GM13976 (cell line): Measurements from ENCODE around the gene IGSF21.

Experiments used
- DNase-seq: peaks from one replicate; pipeline ENCODE4 v3.0.0; 2012; ENCODE audit warnings: low spot score
- in situ Hi-C: fragments of 300-500 bp; cut with MboI; formaldehyde crosslinking; loops from one replicate; pipeline ENCODE4 v1.12.0; 2022; ENCODE audit warnings: low sequenced_read_pairs, mixed read lengths, inconsistent platforms; ENCODE audit not compliant: unreplicated experiment
- TF ChIP-seq, protein P1 (sequence below): IDR thresholded peaks from 2 replicates; pipeline ENCODE4 v1.5.1; 2012; ENCODE audit warnings: borderline replicate concordance, mild to moderate bottlenecking; ENCODE audit not compliant: insufficient read depth; ENCODE audit errors: extremely low read depth, missing control alignments, control extremely low read depth

Gene IGSF21

DNA sequence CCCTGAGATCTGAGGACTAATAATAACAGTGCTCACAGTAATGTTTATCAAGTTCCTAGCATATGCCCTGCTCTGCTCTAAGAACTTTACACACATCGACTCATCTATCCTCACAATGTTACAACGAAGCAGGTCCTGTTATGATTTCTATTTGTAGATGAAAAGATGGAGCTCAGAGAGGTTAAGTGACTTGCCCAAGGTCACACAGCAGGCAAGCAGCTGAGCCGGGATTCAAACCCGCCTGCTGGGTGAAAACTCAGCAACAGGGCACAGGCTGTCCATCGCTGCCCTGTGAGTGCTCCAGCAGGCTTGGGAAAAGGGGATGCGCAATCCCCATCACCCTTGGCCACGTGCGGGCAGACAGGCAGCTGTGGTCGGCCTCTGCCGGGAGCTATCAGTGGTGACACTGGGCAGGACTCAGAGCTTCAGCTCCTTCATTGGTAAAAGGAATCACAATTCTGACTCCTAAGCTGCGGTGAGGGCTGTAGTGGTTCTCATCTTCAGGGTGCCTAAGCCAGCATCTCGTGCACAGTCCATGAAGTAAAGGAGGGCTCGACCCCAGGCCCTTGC lies 199.8 kb downstream of the IGSF21 start:
- no peak for DNase-seq
- TF ChIP-seq, protein P1, sequence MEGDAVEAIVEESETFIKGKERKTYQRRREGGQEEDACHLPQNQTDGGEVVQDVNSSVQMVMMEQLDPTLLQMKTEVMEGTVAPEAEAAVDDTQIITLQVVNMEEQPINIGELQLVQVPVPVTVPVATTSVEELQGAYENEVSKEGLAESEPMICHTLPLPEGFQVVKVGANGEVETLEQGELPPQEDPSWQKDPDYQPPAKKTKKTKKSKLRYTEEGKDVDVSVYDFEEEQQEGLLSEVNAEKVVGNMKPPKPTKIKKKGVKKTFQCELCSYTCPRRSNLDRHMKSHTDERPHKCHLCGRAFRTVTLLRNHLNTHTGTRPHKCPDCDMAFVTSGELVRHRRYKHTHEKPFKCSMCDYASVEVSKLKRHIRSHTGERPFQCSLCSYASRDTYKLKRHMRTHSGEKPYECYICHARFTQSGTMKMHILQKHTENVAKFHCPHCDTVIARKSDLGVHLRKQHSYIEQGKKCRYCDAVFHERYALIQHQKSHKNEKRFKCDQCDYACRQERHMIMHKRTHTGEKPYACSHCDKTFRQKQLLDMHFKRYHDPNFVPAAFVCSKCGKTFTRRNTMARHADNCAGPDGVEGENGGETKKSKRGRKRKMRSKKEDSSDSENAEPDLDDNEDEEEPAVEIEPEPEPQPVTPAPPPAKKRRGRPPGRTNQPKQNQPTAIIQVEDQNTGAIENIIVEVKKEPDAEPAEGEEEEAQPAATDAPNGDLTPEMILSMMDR, result no peak
- in situ Hi-C loops, result no loop called here

DNA sequence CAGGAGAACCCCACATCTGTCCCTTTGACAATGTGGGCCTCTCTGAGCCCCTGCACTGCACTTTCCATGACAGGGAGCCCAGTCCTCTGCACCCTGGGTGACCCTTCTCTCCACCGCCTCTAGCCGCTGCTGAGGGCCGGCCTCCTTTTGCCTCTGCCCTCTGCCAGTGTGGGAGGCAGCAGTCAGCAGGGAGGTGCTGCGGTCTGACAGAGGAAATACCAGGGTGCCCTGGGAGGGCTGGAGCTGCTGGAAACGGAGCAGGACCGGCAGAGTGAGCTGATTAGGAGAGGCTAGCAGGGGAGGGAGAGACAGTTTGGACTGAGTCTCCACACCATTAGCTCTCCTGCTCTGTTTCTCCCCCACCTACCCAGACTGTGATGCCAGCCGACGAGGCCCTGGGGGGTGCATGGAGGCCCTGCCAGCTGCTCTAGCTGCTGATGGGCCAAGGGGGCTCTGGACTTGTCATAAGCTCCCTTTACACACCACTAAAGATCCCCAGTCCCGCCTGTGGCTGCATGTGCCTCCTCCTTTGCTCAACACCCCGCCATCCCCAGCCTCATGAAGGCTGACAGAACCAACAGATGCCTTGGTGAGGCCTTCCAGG lies 202.1 kb downstream of the IGSF21 start:
- in situ Hi-C loops, result no loop called here
- no peak for DNase-seq
- TF ChIP-seq, protein P1, result no peak

DNA sequence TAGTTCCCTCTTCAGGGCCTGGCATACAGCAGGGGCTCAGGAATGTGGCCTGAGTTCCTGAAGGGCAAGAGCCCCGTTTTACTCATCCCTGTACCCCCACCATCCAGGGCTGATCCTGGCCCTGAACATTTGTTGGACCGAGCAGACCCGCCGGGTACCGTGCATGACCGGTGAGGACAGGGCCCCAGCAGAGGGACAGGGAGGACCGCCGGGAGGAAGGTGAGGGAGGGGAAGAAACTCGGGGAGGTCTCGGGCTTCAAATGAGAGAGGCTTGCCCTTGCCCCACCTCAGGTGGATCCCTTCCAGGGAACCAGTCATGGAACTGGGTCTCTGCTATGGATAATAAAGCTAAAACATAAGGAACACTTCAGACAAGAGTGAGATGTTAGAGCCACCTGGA lies 205.4 kb downstream of the IGSF21 start:
- in situ Hi-C loops, result no loop called here

DNA sequence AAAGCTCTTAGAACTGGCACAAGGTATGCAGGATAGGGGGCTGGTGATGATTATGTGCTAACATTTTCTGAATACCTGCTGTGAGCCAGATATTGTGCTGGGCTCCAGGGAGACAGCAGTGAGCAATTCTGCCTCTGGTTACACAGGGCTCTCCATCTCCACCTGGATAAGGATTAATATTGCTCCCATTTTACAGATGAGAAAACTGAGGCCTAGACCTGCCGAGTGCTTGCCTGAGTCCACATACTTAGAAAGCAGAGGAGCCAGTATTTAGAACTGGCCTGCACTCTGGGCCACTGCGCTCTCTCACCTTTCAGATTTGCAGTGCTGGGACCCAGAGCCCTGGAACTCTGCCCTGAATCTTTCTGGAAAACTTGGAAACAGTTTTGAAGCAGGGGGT lies 205.9 kb downstream of the IGSF21 start:
- no peak for DNase-seq
- in situ Hi-C loops, result no loop called here
- TF ChIP-seq, protein P1, result no peak

More for the DNA sequence above, 205.4 kb downstream of the IGSF21 start:
- TF ChIP-seq, protein P1, result no peak
- no peak for DNase-seq

DNA sequence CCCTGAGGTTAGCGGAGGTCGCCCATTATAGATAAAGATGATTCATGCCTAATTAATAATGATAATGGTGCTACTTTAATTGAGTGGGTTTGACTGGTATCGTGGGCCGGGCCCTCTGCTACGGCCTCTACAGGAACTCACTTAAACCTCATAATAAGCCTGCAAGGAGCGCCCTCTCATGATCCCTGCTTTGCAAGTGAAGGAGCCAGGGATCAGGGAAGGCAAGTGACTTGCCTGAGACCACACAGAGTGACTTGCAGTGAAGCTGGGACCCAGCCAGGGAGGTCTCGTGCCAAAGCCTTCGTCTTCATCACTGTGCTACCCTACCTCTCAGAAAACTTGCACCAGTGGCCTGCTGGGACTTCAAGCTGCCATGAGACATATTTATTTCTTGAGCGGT lies 206.8 kb downstream of the IGSF21 start:
- TF ChIP-seq, protein P1, result no peak
- in situ Hi-C loops, result no loop called here
- no peak for DNase-seq

DNA sequence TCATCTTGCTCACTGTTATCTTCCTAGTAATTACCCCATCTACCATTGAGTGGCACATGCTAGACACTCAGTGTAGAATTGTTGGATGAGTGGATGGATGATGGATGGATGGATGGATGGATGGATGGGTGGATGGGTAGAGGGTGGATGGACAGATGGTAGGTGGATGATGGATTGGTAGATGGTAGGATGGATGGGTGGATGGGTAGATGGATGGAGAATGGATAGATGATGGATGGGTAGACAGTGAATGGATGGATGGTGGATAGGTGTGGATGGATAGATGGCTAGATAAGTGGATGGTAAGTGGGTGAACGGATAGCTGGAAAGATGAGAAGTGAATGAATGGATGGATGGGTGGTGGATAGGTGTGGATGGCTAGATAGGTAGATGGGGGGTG lies 207.9 kb downstream of the IGSF21 start:
- DNase-seq, result no peak
- TF ChIP-seq, protein P1, result no peak
- in situ Hi-C loops, result no loop called here
